K562 (cell line): ENCODE results near the gene MYOZ1. TPM values are rescaled to one million over a fixed set of nuclear protein-coding genes. Genes with fewer than 3 reads are reported as not detected.
A peak's percentile ranks its signal among the peaks of the same experiment; 100 is the strongest.

Experiments
- CREBBP ChIP-seq: IDR thresholded peaks from one replicate; pipeline ENCODE4 v1.6.1; 2012; ENCODE audit warnings: low read depth, mild to moderate bottlenecking, control low read depth, inconsistent platforms, low read length
- ELF4 ChIP-seq: fragments of 450-650 bp; formaldehyde crosslinking; IDR thresholded peaks from 2 replicates; pipeline ENCODE4 v1.4.0; 2022; ENCODE audit warnings: missing genetic modification characterization
- GATA2 ChIP-seq: sonication (generic); formaldehyde crosslinking; IDR thresholded peaks from 2 replicates; pipeline ENCODE4 v1.4.0; 2020; ENCODE audit warnings: mild to moderate bottlenecking, missing genetic modification reagents
- GTF2E2 ChIP-seq: fragments of 200-800 bp; sonication (Bioruptor generic); IDR thresholded peaks from 2 replicates; pipeline ENCODE4 v1.6.1; 2016; ENCODE audit warnings: missing genetic modification characterization, missing compliant biosample characterization
- HLTF ChIP-seq: fragments of 450-650 bp; IDR thresholded peaks from 2 replicates; pipeline ENCODE4 v1.6.1; 2016
- KDM4B ChIP-seq, 2 experiments: fragments of 450-650 bp in 1 of 2; sonication (generic) in 1 of 2; IDR thresholded peaks; 2 replicates each; pipeline ENCODE4 v1.6.1; 2016 to 2017; ENCODE audit warnings: borderline replicate concordance in 2 of 2, antibody characterized with exemption in 1 of 2, low read depth in 1 of 2, mild to moderate bottlenecking in 1 of 2
- NR2C2 ChIP-seq, 2 experiments: fragments of 200-800 bp in 1 of 2; sonication (Bioruptor generic) in 1 of 2; sonication (generic) in 1 of 2; formaldehyde crosslinking in 1 of 2; IDR thresholded peaks; 2 replicates each; pipeline versions ENCODE4 v1.6.1 to v1.8.0; 2016 to 2022; ENCODE audit warnings: mild to moderate bottlenecking in 1 of 2, missing compliant biosample characterization in 1 of 2, missing genetic modification characterization in 1 of 2, missing genetic modification reagents in 1 of 2
- PHF21A ChIP-seq: fragments of 450-650 bp; IDR thresholded peaks from 2 replicates; pipeline ENCODE4 v1.6.1; 2017; ENCODE audit warnings: low read depth, borderline replicate concordance
- RBM17 ChIP-seq: fragments of 200-400 bp; formaldehyde crosslinking; IDR thresholded peaks from 2 replicates; pipeline ENCODE4 v1.6.1; 2017; ENCODE audit warnings: low read depth, mild to moderate bottlenecking, low read length, borderline replicate concordance
- RNF219 ChIP-seq: fragments of 250-450 bp; sonication (Bioruptor Pico); IDR thresholded peaks from 2 replicates; pipeline ENCODE4 v1.5.0; 2022; ENCODE audit warnings: mild to moderate bottlenecking
- SIN3B ChIP-seq: fragments of 450-650 bp; IDR thresholded peaks from 2 replicates; pipeline ENCODE4 v1.6.1; 2017; ENCODE audit warnings: low read depth, mild to moderate bottlenecking, moderate library complexity
- SMARCB1 ChIP-seq: IDR thresholded peaks from 2 replicates; pipeline ENCODE4 v1.6.1; 2011; ENCODE audit warnings: improper control_type of control experiment, low read depth; ENCODE audit not compliant: insufficient read length
- TAF1 ChIP-seq: IDR thresholded peaks from 2 replicates; pipeline ENCODE4 v1.6.1; 2011; ENCODE audit warnings: mild to moderate bottlenecking, low read length, moderate library complexity; ENCODE audit not compliant: insufficient read depth, control insufficient read depth, severe bottlenecking; ENCODE audit errors: extremely low read depth
- U2AF2 ChIP-seq: fragments of 200-400 bp; formaldehyde crosslinking; optimal IDR thresholded peaks from 2 replicates; pipeline ENCODE3; 2017; ENCODE audit warnings: low read depth, mild to moderate bottlenecking, low read length
- ZBTB9 ChIP-seq: fragments of 450-650 bp; formaldehyde crosslinking; IDR thresholded peaks from 2 replicates; pipeline ENCODE4 v1.4.0; 2020; ENCODE audit warnings: mild to moderate bottlenecking, moderate library complexity
- ZC3H11A ChIP-seq: IDR thresholded peaks from 2 replicates; pipeline ENCODE4 v1.6.1; 2012; ENCODE audit warnings: low read depth, low read length, improper control_type of control experiment
- ZEB2 ChIP-seq: fragments of 450-650 bp; IDR thresholded peaks from 2 replicates; pipeline ENCODE4 v1.6.1; 2016
- ZFP1 ChIP-seq: fragments of 450-650 bp; formaldehyde crosslinking; IDR thresholded peaks from 2 replicates; pipeline ENCODE4 v1.4.0; 2020; ENCODE audit warnings: mild to moderate bottlenecking, mixed read lengths
- polyA plus RNA-seq, 8 experiments: library from polyadenylated mRNA; depleted of rRNA in 4 of 8; stranded (reverse) in 5 of 8; unstranded in 3 of 8; fragments of >200 nt; fragmentation: Nextera tagmentation in 2 of 8; fragmentation: Illumina TruSeq in 1 of 8; extraction: Ambion mirVana in 2 of 8; extraction: Trizol in 1 of 8; gene quantifications; 2 replicates each; pipeline versions ENCODE4 v1.2.1 to v1.2.3, GENCODE V29; 2011 to 2014; ENCODE audit warnings: inconsistent platforms in 1 of 8, missing spikeins in 1 of 8
- total RNA-seq, 7 experiments: library from RNA; depleted of rRNA in 6 of 7; stranded (reverse); fragments of >200 nt in 6 of 7; fragmentation: Illumina TruSeq in 2 of 7; extraction: Trizol in 2 of 7; gene quantifications; 2 replicates each; pipeline versions ENCODE4 v1.2.1 to v1.2.3, GENCODE V29; 2011 to 2021; ENCODE audit warnings: low replicate concordance in 1 of 7
- TF ChIP-seq, protein P1 (sequence below): sonication (generic); formaldehyde crosslinking; IDR thresholded peaks from 2 replicates; pipeline ENCODE4 v1.8.1; 2023; ENCODE audit warnings: mild to moderate bottlenecking, missing genetic modification reagents
- TF ChIP-seq, protein P2 (sequence below): fragments of 250-450 bp; sonication (Bioruptor Pico); IDR thresholded peaks from 2 replicates; pipeline ENCODE4 v1.5.0; 2021; ENCODE audit warnings: mild to moderate bottlenecking, borderline replicate concordance

The MYOZ1 gene
- total and polyA plus RNA-seq, 9 of the 15 experiments (the other 6 are each of a cell fraction or from before 2014, with no cell fraction given), result 0.03 to 0.18 (median 0.07) TPM; not detected in 5

- no peak for TF ChIP-seq CREBBP
- no peak for TF ChIP-seq SIN3B
- no peak for TF ChIP-seq KDM4B (IDR thresholded peaks at IDR 0.05; ENCODE audit: borderline replicate concordance in 2 of 2, low read depth in 1 of 2)
- TF ChIP-seq PHF21A, result no peak
- TF ChIP-seq, protein P1, sequence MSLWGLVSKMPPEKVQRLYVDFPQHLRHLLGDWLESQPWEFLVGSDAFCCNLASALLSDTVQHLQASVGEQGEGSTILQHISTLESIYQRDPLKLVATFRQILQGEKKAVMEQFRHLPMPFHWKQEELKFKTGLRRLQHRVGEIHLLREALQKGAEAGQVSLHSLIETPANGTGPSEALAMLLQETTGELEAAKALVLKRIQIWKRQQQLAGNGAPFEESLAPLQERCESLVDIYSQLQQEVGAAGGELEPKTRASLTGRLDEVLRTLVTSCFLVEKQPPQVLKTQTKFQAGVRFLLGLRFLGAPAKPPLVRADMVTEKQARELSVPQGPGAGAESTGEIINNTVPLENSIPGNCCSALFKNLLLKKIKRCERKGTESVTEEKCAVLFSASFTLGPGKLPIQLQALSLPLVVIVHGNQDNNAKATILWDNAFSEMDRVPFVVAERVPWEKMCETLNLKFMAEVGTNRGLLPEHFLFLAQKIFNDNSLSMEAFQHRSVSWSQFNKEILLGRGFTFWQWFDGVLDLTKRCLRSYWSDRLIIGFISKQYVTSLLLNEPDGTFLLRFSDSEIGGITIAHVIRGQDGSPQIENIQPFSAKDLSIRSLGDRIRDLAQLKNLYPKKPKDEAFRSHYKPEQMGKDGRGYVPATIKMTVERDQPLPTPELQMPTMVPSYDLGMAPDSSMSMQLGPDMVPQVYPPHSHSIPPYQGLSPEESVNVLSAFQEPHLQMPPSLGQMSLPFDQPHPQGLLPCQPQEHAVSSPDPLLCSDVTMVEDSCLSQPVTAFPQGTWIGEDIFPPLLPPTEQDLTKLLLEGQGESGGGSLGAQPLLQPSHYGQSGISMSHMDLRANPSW (CRISPR knock-in tag), result no peak
- TF ChIP-seq HLTF, result no peak
- no peak for TF ChIP-seq RBM17
- no peak for TF ChIP-seq RNF219
- TF ChIP-seq NR2C2 (CRISPR knock-in tag; IDR thresholded peaks at IDR 0.05), result no peak
- TF ChIP-seq NR2C2 (tag; IDR thresholded peaks at IDR 0.05), result no peak
- TF ChIP-seq, protein P2, sequence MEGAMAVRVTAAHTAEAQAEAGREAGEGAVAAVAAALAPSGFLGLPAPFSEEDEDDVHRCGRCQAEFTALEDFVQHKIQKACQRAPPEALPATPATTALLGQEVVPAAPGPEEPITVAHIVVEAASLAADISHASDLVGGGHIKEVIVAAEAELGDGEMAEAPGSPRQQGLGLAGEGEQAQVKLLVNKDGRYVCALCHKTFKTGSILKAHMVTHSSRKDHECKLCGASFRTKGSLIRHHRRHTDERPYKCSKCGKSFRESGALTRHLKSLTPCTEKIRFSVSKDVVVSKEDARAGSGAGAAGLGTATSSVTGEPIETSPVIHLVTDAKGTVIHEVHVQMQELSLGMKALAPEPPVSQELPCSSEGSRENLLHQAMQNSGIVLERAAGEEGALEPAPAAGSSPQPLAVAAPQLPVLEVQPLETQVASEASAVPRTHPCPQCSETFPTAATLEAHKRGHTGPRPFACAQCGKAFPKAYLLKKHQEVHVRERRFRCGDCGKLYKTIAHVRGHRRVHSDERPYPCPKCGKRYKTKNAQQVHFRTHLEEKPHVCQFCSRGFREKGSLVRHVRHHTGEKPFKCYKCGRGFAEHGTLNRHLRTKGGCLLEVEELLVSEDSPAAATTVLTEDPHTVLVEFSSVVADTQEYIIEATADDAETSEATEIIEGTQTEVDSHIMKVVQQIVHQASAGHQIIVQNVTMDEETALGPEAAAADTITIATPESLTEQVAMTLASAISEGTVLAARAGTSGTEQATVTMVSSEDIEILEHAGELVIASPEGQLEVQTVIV (CRISPR knock-in tag), result no peak
- TF ChIP-seq ZEB2, result no peak
- peak; percentile 65 for TF ChIP-seq GATA2
- no peak for TF ChIP-seq ZBTB9 (CRISPR knock-in tag)
- TF ChIP-seq ZC3H11A, result no peak
- no peak for TF ChIP-seq U2AF2
- TF ChIP-seq TAF1, result no peak
- no peak for TF ChIP-seq GTF2E2
- no peak for TF ChIP-seq ZFP1 (CRISPR knock-in tag)
- TF ChIP-seq ELF4 (CRISPR knock-in tag), result no peak
- no peak for TF ChIP-seq SMARCB1
Measured at GRCh38 chr10:73586583-73586984, 54.7 kb downstream of the MYOZ1 start (continued).
